Suprapubic skin (tissue), 4 donors: ENCODE measurements around the gene HAND1. TPM values are rescaled to one million over a fixed set of nuclear protein-coding genes. Genes with fewer than 3 reads are reported as not detected.
A peak's percentile ranks its signal among the peaks of the same experiment; 100 is the strongest.

Experiments
- DNase-seq, 2 donors: peaks; one replicate each; pipeline ENCODE4 v3.0.0-alpha.2; 2019; ENCODE audit warnings: low spot score in 2 of 2
- H3K27ac ChIP-seq: fragments of 200-600 bp; sonication (generic); one replicate; pipeline ENCODE4 v1.5.1; 2019
- H3K27me3 ChIP-seq: fragments of 200-600 bp; sonication (generic); one replicate; pipeline ENCODE4 v1.5.1; 2019
- H3K36me3 ChIP-seq: fragments of 200-600 bp; sonication (generic); one replicate; pipeline ENCODE4 v1.5.1; 2019
- H3K4me1 ChIP-seq: fragments of 200-600 bp; sonication (generic); one replicate; pipeline ENCODE4 v1.5.1; 2019
- H3K4me3 ChIP-seq: fragments of 200-600 bp; sonication (generic); one replicate; pipeline ENCODE4 v1.5.1; 2019; ENCODE audit warnings: mild to moderate bottlenecking
- H3K9me3 ChIP-seq: fragments of 200-600 bp; sonication (generic); one replicate; pipeline ENCODE4 v1.5.1; 2019
- CTCF ChIP-seq, 2 donors: fragments of 200-600 bp in 1 of 2; fragments of 450-650 bp in 1 of 2; sonication (generic) in 1 of 2; IDR thresholded peaks; one replicate each; pipeline ENCODE4 v1.5.1; 2016 to 2019; ENCODE audit warnings: antibody characterized with exemption in 2 of 2, mild to moderate bottlenecking in 1 of 2, moderate library complexity in 1 of 2
- EP300 ChIP-seq: sonication (generic); formaldehyde crosslinking; IDR thresholded peaks from one replicate; pipeline ENCODE4 v1.6.1; 2017; ENCODE audit warnings: antibody characterized with exemption
- POLR2A ChIP-seq, 2 donors: fragments of 450-650 bp; IDR thresholded peaks; one replicate each; pipeline ENCODE4 v1.6.1; 2017; ENCODE audit warnings: antibody characterized with exemption in 2 of 2, mild to moderate bottlenecking in 2 of 2, moderate library complexity in 2 of 2
- POLR2AphosphoS5 ChIP-seq, 3 donors: sonication (generic); formaldehyde crosslinking; IDR thresholded peaks; one replicate each; pipeline ENCODE4 v1.6.1; 2017; ENCODE audit warnings: antibody characterized with exemption in 3 of 3
- WGBS: methylation state at CpG from one replicate; pipeline ENCODE4 v1.1.5; 2018; 5-methylcytosine and 5-hydroxymethylcytosine counted together
- total RNA-seq, 4 donors: library from RNA; depleted of rRNA; stranded (reverse); fragments of >200 nt; gene quantifications; one replicate each; pipeline ENCODE4 v1.1.0, GENCODE V29; 2016

HAND1 gene
- total RNA-seq: not detected

- 0% methylated on average over 1 of the region's 20 CpGs for WGBS
- TF ChIP-seq CTCF (IDR thresholded peaks at IDR 0.05): no peak
- TF ChIP-seq POLR2A (IDR thresholded peaks at IDR 0.05): no peak
- no peak for TF ChIP-seq EP300
- TF ChIP-seq POLR2AphosphoS5 (IDR thresholded peaks at IDR 0.05): no peak
- H3K27ac ChIP-seq: no peak within 1 kb of the TSS
- DNase-seq: no peak
- H3K4me1 ChIP-seq: peaks cover 59% of the 10 kb centered on the region
- H3K27me3 ChIP-seq: peaks cover 100% of the 10 kb centered on the region
- no peaks in the 10 kb centered on the region for H3K9me3 ChIP-seq
- H3K4me3 ChIP-seq: peak within 1 kb of the TSS; percentile 50
- H3K36me3 ChIP-seq: no peaks in the 10 kb centered on the region
Observed at GRCh38 chr5:154478224-154478565, at the start of gene HAND1. HAND1 (minus strand) TSS chr5:154478227; CDS start chr5:154478008, 219 bp downstream.

GRCh38 chr5:154526231-154527226 lies 48.5 kb upstream of the HAND1 start:
- Histone ChIP-seq H3K9me3 (no peaks in the 10 kb centered on the region), H3K27me3 (peaks cover 8% of the 10 kb centered on the region), H3K36me3 (no peaks in the 10 kb centered on the region), H3K4me3 (no peak overlapping the region), H3K27ac (no peak overlapping the region), H3K4me1 (peaks cover 7% of the 10 kb centered on the region)
- no peak for DNase-seq
- TF ChIP-seq EP300 (no peak), POLR2AphosphoS5 (IDR thresholded peaks at IDR 0.05) (no peak), POLR2A (IDR thresholded peaks at IDR 0.05) (no peak)
- WGBS: 93% methylated on average over 11 of the region's 12 CpGs

GRCh38 chr5:154524859-154525258 lies 46.8 kb upstream of the HAND1 start:
- DNase-seq: no peak
- WGBS: 59% methylated on average over 2 of the region's 2 CpGs
- H3K36me3 ChIP-seq: no peaks in the 10 kb centered on the region
- TF ChIP-seq POLR2AphosphoS5 (IDR thresholded peaks at IDR 0.05) (no peak), POLR2A (IDR thresholded peaks at IDR 0.05) (no peak), EP300 (no peak), CTCF (IDR thresholded peaks at IDR 0.05) (no peak)
- no peak overlapping the region for H3K4me3 ChIP-seq
- H3K4me1 ChIP-seq: peaks cover 11% of the 10 kb centered on the region
- peaks cover 16% of the 10 kb centered on the region for H3K27me3 ChIP-seq
- H3K27ac ChIP-seq: no peak overlapping the region
- H3K9me3 ChIP-seq: no peaks in the 10 kb centered on the region

GRCh38 chr5:154524181-154524580 lies 46.2 kb upstream of the HAND1 start:
- no peak for DNase-seq
- WGBS: 87% methylated on average over 4 of the region's 4 CpGs
- Histone ChIP-seq H3K9me3 (no peaks in the 10 kb centered on the region), H3K27me3 (peaks cover 16% of the 10 kb centered on the region), H3K4me3 (no peak overlapping the region), H3K27ac (no peak overlapping the region), H3K4me1 (peaks cover 11% of the 10 kb centered on the region), H3K36me3 (no peaks in the 10 kb centered on the region)
- TF ChIP-seq POLR2A (IDR thresholded peaks at IDR 0.05): no peak
- TF ChIP-seq EP300: no peak
- no peak for TF ChIP-seq CTCF (IDR thresholded peaks at IDR 0.05)
- TF ChIP-seq POLR2AphosphoS5 (IDR thresholded peaks at IDR 0.05): no peak

- Histone ChIP-seq H3K9me3 (no peaks in the 10 kb centered on the region), H3K36me3 (no peaks in the 10 kb centered on the region), H3K27ac (no peak overlapping the region), H3K4me1 (peaks cover 11% of the 10 kb centered on the region), H3K4me3 (no peak overlapping the region), H3K27me3 (peaks cover 16% of the 10 kb centered on the region)
- TF ChIP-seq EP300: no peak
- no peak for TF ChIP-seq POLR2A (IDR thresholded peaks at IDR 0.05)
- no peak for TF ChIP-seq CTCF (IDR thresholded peaks at IDR 0.05)
- no peak for TF ChIP-seq POLR2AphosphoS5 (IDR thresholded peaks at IDR 0.05)
- no peak for DNase-seq
- WGBS: 32% methylated on average over 3 of the region's 3 CpGs
Observed at GRCh38 chr5:154523709-154524108, 45.7 kb upstream of the HAND1 start.
